Nucleus accumbens (tissue), 56 donors: Measurements from ENCODE around the gene SLC40A1.
A peak's percentile ranks its signal among the peaks of the same experiment; 100 is the strongest.

Experiments used
- DNase-seq, 56 donors: peaks; one replicate each; lab custom pipeline; 2025; lab: John Stamatoyannopoulos, UW

Gene SLC40A1, protein sequence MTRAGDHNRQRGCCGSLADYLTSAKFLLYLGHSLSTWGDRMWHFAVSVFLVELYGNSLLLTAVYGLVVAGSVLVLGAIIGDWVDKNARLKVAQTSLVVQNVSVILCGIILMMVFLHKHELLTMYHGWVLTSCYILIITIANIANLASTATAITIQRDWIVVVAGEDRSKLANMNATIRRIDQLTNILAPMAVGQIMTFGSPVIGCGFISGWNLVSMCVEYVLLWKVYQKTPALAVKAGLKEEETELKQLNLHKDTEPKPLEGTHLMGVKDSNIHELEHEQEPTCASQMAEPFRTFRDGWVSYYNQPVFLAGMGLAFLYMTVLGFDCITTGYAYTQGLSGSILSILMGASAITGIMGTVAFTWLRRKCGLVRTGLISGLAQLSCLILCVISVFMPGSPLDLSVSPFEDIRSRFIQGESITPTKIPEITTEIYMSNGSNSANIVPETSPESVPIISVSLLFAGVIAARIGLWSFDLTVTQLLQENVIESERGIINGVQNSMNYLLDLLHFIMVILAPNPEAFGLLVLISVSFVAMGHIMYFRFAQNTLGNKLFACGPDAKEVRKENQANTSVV

DNA sequence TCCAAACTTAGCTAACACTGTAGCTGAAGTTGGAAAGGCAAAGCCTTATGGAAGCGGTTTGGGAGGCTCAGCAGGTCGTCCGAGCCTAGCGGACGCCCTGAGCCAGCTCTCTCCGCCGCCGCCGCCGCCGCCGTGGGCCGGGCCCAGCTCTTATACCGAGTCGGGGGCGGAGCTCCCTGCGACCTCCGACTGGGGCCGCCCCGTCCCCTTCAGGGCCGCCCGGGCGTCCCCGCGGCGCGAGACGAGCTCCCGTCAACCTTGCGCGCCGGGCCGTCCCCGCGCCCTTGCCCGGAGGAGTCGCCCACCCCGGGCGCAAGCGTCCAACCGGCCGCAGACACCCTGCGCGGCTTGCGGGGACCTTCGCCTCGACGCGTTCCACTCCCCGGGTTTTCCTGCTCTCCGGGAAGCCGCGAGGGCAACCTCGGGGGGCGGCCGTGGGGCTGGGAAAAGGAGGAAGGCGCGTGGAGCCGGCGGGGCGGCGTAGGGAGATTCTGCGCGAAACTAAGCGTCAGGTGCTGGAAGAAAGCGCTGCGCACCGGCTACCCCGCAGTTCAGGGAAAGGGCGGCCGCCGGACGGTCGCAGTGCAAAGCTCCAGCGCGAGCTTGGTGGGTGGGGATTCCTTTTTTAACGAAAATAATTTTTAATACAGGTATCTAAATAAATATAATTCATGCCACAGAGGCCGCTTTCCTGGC, at the start of gene SLC40A1:
SLC40A1 (minus strand) TSS at position 129 of the 696 bp plus-strand sequence. CDS start 326 bp downstream, outside the sequence.
- DNase-seq = peak in 48 of 56 donors; percentile 8 to 83 (median 46)

DNA sequence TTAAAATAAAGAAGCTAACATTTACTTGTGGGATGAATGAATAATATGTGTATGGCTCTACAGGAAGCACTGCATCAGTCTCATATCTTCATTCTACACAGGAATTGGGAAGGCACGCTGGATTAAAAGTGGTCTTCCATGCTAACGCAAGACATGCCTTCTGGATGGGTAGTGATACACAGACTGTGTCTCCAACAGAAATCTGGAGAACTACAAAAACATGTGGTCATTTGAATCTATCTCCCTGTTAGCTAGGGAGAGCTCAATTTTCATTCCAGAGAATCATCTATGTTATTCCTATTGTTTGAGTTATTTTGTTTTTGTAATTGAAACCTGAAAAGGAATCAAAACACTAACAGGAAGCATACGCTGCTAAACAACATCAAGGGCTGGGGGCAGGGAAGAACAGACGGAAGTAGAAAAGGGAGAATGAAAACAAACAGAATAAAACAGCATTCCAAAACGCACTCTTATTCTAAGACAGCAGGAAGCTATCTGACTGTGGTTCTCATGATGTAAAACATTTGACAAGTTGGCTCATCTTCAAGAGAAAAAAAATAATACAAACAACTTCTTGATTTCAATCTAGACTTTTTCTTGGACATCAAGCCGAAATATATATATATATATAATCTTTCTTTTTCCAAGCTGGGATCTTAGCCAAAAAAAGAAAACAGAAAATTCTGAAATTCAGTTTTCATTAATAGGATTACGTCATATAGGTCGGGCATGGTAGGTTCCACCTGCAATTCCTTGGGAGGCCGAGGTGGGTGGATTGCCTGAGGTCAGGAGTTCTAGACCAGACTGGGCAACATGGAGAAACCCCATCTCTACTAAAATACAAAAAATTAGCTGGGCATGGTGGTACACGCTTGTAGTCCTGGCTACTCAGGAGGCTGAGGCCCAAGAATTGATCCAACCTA, 49.2 kb upstream of the SLC40A1 start:
- DNase-seq = no peak

DNA sequence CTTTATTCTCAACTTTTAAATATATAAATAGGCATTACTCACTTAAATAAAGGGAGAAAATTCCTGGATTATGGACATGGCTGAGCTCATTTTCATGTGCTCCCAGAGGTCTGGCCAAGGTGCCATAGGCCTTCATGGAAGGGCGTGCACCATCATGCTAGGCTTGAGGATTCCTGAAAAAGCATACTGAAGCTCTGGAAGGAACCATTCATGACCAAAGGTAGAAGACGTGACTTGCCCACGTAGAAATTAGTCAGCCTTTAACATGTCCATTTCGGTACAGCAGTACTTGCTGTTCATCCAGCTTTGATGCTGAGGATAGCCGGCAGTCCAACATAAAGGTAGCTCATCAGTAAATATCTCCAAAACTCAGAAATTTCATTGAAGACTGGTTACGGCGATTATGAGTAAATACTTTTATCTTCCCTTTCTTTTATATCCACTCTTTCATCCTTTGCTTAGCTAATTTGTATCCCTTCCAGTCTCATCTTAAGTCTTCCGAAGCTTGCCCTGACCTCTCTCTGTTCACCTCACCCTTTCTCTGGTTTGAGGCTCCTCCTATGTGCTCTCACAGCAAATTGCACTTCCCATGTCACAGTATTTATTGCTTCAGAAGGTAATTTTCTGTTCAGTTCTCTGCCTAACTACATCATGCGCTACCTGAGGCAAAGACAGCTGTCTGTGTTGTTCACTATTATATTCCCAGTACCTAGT, 48.4 kb upstream of the SLC40A1 start:
- DNase-seq = no peak

DNA sequence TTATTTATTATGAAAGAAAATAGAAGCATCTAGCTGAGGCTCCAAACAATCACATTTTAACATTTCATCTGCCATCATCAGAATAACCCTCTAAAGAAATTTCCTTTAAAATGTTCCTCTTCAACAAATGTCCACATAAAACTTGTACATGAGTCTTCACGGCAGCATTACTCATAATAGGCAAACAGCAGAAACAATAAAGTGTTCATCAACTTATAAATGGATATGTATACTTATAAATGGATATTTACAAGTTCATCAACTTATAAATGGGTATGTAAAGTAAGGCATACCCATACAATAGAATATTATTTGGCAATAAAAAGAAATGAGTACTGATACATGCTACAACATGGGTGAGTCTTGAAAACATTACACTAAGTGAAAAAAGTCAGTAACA, 47.2 kb upstream of the SLC40A1 start:
- no peak for DNase-seq

DNA sequence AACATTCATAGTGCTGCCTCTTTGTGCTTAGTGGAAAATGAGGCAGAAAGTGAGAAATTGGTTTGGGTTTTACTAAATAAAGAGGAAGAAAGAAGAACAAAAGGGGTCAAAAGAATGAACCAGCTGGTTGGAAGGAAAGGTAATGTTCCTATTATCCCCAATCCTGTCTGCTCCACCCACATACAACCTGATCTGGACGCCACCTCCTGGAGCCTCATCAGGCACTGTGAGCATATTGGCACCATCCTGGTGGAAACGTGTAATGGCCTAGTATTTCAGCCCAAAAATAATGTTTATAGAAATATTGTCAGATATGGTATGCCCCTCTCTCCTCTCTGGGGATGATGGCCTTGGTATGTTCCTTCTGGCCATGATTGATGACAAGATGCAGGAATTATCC, 45.0 kb upstream of the SLC40A1 start:
- DNase-seq = no peak

DNA sequence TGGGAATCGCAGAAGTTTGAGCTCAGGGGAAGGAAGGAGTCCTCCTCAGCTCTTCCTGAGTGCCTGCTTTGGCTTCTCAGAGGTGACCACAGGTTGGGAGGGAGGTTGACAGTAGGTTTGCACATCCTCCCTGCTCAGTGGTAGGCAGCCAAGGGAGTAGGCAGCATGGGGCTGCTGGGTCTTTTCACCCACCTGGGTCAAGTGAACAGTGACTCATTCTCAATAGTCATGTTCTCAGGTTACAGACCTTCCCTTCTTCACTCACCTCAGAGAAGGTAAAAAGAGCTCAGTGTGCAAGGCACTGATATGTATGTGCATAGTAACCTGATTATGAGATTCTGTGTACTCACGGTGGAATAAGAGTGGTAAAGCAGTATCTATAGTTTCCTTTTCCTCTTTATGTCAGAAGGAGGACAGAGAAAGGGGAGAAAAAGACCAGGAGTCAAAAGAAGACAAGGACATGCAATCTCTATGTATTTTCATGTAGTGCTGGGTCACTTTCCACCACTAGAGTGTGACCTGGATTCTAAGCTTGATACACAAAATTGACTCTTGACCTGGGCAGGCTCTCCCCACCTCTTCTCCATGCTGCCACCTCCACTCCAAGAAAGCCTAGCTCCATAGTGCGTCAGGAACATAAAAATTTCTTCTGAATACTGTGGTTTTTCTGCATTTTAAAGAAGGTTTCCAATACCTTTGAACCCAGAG, 44.2 kb upstream of the SLC40A1 start:
- DNase-seq = no peak

DNA sequence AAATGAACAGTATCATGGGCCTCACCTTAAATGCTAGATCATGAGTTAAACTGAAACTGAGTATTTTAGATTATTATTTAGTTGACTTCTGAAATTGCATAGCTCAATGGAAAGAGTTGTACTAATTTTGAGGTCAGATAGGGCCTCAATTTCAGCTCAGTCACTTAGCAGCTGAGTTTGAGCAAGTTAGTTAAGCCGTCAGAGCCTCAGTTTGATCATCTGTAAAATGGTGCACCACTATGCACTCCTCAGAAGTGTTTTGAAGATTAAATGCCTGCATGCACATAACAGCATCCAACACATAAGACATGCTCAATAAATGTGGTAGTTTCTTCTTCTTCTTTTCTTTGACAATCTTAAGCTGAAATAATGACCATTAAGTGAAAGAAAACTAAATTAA, 42.5 kb upstream of the SLC40A1 start:
- no peak for DNase-seq

DNA sequence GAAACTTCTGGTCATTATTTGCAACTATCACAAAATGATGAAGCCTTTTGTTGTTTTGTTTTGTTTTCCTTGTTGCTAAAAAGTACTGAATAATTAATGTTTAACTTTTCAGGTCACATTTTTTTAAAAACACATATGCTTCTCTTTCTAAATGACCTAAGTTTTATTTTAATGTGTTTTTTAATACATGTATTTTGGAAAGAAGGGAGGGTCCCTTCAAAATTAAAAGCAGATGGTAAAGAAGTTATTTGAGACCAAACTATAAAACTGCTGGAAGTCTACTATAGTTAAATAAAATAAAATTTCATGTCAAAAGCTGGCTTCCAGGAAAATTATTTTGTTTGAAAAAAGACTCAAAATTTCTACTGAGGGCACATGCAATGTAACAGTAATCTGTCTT, 41.2 kb upstream of the SLC40A1 start:
- no peak for DNase-seq

DNA sequence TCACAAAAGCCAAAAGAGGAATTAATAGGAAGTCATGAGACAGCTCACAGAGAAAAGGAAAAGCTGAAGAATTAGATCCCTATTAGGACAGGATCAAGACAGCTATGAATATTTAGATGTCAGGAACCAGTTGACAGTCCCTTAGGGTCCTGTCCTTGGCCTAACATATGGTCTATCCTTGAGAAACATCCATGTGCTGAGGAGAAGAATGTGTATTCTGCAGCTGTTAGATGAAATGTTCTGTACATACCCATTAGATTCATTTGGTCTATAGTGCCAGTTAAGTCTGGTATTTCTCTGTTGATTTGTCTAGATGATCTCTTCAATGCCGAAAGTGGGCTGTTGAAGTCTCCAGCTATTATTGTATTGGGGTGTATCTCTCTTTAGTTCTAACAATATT, 37.6 kb upstream of the SLC40A1 start:
- no peak for DNase-seq

DNA sequence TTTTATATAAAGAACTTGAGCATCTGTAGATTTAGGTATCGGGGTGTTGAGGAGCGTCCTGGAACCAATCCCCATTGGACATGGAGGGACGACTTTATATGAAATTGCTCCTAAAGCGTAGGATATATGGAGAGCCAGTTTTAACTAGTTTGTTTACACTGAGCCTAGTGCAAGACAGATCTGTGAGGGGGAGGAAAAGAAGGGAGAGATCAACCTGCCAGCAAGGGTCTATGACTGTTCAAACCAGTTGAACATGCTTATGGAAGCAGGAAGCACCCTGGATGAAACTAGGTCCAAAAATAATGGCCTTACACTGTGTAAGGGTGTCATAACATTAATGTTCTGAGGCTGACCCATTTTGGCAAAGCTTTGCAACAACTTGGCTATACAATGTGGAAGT, 34.0 kb upstream of the SLC40A1 start:
- DNase-seq = no peak

DNA sequence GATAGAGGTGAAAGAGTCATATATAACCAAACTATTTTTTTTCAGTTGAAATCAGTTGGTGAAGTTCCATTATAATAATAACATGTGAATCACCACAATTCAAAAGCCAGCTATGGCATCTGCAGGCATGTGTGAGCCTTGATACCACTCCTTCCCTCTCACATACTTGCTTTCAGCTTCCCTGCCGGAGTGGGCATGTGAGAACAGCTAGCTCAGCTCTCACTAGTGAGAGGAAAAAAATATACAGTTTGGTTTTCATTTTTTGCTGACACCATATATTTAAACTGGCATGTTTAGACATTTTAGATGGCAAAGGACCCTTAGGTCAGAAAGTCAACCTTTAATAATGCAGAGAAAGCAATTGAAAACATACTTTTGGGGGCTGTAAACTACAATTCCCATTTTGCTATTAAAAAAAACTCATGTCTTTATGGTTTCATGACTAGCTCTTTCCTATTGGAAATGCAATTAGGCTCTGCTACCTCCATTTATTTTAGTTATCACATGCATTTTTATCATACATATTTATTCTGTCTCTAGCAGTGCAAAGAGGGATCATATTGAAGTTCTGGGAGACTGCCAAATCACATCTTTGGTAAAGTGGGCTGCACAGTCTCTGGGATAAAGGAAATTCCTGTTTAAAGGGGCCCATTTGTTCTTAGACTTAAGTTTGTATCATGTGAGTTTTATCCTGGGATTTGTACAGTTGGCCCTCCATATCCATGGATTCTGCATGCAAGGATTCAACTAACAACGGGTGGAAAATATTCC, 33.2 kb upstream of the SLC40A1 start:
- DNase-seq = no peak

DNA sequence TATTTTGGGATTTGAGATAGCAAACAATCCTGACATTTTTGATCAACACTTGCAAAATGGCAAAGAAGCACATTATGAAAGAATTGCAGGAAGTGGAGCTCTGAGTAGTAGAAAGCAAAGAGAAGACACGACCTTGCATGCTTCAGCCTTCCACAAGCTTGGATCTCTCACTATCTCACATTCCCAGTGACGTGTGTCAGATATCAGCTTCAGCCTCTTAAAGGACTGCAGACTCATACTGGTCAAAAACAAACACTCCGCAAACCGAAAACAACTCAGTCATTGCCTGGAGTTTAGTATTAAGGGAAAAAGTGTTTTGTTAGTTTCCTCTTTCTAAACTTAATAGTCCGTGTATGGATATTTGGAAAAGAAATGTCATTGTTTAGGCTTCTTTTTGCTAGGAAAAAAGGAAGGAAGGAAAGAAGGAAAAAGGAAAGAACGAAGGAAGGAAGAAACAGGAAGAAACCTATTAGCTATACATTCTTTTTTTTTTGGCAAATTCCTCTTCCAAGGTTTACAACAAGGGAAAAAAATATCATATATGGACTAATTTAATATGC, 32.6 kb upstream of the SLC40A1 start:
- DNase-seq = no peak

DNA sequence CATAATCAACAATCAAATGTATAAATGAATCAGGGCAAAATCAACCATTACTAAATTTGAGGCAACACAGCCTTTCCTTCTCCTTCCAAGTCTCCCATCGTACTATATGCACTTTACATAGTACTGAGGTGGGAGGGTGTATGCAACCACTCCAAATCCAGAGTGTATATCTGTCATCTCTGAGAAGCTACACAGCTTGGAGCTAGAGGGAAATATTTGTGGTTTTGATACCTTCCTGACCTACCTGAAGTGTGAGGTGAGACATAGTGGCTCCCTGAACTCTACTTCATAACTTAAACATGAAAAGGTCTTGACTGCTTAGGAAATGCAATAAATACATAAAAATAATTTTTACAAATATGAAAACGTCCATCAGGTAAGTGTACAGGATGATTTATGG, 30.1 kb upstream of the SLC40A1 start:
- DNase-seq = no peak

DNA sequence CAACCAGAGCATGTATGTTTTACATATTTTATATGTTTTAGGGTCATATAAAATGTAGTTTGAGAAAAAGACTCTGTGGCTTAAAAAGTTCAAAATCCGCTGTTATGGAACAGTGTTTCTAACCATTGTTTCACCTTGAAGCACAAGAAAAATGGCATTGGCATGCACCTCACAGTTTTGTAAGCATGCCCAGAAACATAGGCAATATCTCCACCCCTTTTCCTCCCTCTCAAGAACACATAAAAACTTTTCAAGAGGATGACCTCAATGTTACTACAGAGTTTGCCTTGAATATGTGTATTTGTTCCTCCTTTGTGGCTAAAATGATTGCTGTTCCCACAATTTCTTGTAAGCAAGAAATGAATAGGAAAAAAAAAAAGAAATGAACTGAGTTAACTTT, 29.3 kb upstream of the SLC40A1 start:
- no peak for DNase-seq

DNA sequence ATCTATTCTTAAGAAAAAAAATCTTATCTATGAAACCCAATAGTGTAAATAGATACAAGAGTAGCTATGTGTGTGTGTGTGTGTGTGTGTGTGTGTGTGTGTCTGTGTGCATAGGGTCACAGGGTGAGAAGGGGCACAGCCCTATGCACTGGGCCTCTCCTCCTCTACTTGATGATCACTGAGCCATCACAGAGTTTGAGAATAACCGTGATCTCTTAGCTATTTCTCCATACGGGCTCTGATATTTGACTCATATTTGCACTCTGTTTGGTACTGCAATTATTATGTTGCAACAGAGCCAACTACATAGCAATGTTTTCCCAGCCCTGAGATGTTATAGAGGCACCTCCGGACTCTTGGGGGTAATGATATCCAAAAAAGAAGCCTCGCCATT, 28.8 kb upstream of the SLC40A1 start:
- no peak for DNase-seq

DNA sequence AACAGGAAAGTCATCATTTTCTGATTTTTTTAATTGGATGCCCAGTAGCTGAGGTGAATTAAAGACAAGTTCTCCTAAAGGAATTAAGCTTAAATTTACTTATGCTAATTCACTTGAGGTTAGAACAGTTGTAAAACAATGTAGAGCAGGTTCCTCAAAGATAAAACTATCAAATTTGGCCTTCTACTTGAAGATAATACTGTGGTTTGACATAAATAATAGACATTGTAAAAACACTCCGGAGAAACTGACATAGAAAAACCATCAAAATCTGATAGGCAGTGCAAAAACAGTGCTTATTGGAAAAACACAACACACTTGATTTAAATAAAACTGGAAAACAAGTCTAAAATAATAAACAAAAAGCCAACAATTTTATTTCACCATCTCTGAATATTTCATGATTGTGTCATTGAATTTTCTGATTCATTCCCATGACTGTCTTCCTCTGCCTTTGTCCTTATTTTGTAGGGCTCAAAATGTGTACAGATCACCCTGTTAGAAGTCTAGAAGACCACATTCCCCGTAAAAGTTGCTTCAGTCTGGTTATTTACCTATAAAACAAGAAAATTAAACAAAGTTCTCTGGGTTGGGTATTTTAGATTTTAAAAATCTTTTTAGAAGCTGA, 28.3 kb upstream of the SLC40A1 start:
- DNase-seq = no peak

DNA sequence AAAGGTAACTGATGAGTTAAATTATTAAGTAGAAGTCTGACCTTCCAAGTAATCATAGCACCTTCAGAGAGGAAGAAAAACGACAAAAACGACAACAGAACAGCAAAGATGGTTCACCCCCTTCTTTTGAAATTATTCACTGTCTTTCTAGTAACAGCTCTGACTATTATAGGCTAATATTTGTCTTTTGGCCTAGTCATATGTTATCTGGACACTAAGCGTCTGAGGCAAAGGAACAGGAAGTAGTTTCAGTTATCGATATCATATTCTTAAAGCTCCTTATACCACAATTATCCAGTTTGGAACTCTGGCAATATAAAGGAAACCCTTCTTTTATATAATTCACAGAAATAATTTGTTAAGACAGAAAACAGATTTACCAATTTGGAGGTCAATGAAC, 27.6 kb upstream of the SLC40A1 start:
- no peak for DNase-seq

DNA sequence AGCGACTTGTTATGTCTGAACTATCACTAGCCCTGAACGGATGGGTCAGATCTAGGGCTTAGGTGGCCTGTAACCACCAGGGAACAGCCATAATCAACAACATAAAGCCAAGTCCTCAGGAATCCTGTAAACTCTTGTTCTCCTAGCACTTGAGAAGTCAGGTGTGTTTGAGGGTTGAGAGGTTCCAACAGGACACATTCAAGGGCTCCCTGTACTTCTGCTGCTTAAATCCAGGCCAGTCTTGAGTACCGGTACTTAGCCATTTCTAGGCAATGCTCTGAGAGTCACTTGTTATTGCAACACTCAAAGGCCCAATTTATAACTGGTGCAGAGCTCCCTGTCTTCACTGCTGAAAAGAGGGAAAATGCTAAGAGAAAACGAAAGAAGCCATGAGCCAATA, 21.6 kb upstream of the SLC40A1 start:
- DNase-seq = no peak
